SHP77 treated with DMSO at 0.1 percent for 48 hours (cell line): ENCODE measurements around the gene ETV5.
A peak's percentile ranks its signal among the peaks of the same experiment; 100 is the strongest.

Experiments
- DNase-seq: peaks from one replicate; lab custom pipeline; 2025; lab: John Stamatoyannopoulos, UW

ETV5 gene

GRCh38 chr3:186108941-186109865, at the start of gene ETV5:
TSS of gene ETV5 (minus strand) at chr3:186109089. CDS start at chr3:186105868, 3,221 bp downstream.
- peak; percentile 95 for DNase-seq

GRCh38 chr3:186154641-186155040, 45.8 kb upstream of the ETV5 start:
- DNase-seq: no peak

GRCh38 chr3:186152889-186153292, 44.0 kb upstream of the ETV5 start:
- DNase-seq: no peak

- DNase-seq: no peak
These were observed 43.5 kb upstream of the ETV5 start for GRCh38 chr3:186152361-186152798.

- no peak for DNase-seq
These were observed 42.4 kb upstream of the ETV5 start for GRCh38 chr3:186151077-186151971.

GRCh38 chr3:186150041-186150830, 41.3 kb upstream of the ETV5 start:
- DNase-seq: no peak

GRCh38 chr3:186149319-186149960, 40.6 kb upstream of the ETV5 start:
- DNase-seq: no peak

- DNase-seq: no peak
These were observed 35.4 kb upstream of the ETV5 start for GRCh38 chr3:186144257-186144656.

GRCh38 chr3:186143250-186143649, 34.4 kb upstream of the ETV5 start:
- no peak for DNase-seq

GRCh38 chr3:186142393-186142932, 33.6 kb upstream of the ETV5 start:
- DNase-seq: no peak

GRCh38 chr3:186141790-186142189, 32.9 kb upstream of the ETV5 start:
- DNase-seq: no peak

- DNase-seq: no peak
These were observed 29.5 kb upstream of the ETV5 start for GRCh38 chr3:186138272-186138981.

GRCh38 chr3:186137051-186137685, 28.3 kb upstream of the ETV5 start:
- DNase-seq: no peak

- no peak for DNase-seq
These were observed 25.1 kb upstream of the ETV5 start for GRCh38 chr3:186133980-186134379.

- no peak for DNase-seq
These were observed 23.6 kb upstream of the ETV5 start for GRCh38 chr3:186132487-186132886.

GRCh38 chr3:186129206-186129605, 20.3 kb upstream of the ETV5 start:
- DNase-seq: no peak

GRCh38 chr3:186128158-186128557, 19.3 kb upstream of the ETV5 start:
- DNase-seq: no peak

GRCh38 chr3:186127463-186127862, 18.6 kb upstream of the ETV5 start:
- DNase-seq: no peak

GRCh38 chr3:186125118-186125517, 16.2 kb upstream of the ETV5 start:
- DNase-seq: no peak

GRCh38 chr3:186124592-186124991, 15.7 kb upstream of the ETV5 start:
- no peak for DNase-seq
